Fibroblast of peridontal ligament (primary cell): ENCODE results near the gene PPP1R2C.

ENCODE experiments used
- DNase-seq: peaks from one replicate; pipeline ENCODE4 v3.0.0-alpha.2; 2010; ENCODE audit errors: extremely low read depth

PPP1R2C gene

DNA sequence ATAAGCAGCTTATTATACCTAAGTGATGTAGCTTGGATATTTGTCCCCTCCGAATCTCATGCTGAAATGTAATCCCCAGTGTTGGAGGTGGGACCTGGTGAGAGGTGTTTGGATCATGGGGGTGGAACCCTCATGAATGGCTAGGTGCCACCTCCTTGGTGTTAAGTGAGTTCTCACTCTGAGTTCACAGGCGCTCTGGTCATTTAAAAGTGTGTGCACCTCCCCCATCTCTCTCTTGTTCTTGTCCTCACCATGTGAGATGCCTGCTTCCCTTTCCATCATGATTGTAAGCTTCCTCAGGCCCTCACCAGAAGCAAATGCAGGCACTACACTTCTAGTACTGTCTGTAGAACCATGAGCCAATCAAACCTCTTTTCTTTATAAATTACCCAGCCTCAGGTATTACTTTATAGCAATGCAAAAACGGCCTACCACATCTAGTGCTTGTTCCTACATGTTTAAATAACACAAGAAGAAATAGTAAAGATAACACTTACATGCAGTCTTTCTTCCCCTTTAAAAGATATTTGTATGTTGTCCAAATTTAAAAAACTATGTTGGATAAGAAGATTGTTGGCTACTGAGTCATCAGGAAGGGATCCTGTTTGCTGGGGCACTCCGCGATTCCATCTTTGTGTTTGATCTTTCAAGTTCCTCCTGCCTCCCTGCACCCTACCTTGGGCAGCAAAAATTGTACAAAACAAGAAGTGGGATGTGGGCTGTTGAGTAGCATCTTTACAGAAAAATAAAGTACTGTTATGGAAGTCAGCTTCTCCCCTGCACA, 29.7 kb downstream of the PPP1R2C start:
- DNase-seq: peak; percentile 59

DNA sequence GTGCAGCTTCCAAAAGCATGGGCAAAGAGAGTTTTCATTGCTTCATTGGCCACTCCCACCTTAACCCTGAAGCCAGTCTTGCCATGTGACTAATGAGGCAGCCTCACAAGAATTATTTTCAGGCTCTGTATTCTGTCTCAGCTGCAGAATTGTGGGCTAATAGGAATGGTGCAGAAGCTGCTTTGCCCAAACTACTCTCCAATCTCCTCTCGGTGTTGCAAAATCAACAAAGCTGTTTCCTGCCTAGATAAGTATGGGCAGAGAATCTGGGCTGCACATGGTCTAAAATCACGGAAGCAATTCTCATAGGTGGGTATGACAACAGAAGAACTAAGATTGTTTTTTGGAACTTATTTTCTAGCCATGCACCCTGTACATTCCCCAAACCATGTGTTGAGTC, 31.4 kb downstream of the PPP1R2C start:
- peak; percentile 66 for DNase-seq

GRCh38 chrX:42740456-42740855, 37.5 kb downstream of the PPP1R2C start:
- no peak for DNase-seq

DNA sequence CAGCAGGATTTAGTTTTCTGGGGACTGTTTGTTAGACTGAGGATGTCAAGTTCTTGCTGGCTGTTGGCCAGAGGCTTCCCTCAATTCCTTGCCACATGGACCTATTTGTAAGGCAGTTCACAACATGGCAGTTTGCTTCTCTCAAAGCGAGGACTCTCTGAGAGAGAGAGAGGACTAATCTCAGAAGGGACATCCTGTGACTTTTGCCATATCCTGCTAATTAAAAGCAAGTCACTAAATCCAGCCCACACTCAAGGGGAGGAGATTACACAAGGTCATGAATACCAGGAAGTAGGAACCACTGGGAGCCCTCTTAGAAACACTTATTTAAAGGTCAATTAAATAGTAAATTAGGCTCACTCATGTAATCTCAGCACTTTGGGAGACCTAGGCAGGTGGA, 38.2 kb downstream of the PPP1R2C start:
- no peak for DNase-seq

- DNase-seq: peak; percentile 35
Measured at GRCh38 chrX:42739258-42739657, 38.7 kb downstream of the PPP1R2C start.

GRCh38 chrX:42738552-42738951, 39.4 kb downstream of the PPP1R2C start:
- DNase-seq: no peak

GRCh38 chrX:42735250-42735649, 42.7 kb downstream of the PPP1R2C start:
- DNase-seq: no peak

GRCh38 chrX:42732506-42732905, 45.5 kb downstream of the PPP1R2C start:
- peak; percentile 78 for DNase-seq
